ENCODE measurements around the gene ABHD2.
"Not testable (repeated sequence)": the region's sequence is repeated elsewhere in the genome, so short reads cannot be mapped to it uniquely, and the experiment has no call there.

The ABHD2 gene

DNA sequence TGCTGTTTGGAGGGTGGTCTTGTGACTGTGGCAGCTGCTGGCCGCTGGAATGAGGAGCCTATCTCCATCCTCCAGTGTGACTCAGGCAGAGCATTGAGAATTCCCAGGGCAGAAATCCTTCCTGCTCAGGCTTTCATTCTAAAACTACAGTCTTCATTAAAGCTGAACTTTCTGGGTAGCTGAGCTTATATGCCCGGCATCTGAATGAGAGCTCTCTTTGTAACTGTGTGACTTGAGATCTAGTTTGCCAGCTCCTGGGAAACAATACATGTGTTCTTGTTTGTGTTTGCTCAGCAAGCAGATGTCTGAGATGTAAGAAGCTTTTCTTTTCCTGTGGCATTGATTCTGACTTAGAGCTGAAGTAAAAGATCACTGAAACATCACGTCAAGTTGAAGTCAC lies 110.7 kb downstream of the ABHD2 start:
- no peak for DNase-seq

DNA sequence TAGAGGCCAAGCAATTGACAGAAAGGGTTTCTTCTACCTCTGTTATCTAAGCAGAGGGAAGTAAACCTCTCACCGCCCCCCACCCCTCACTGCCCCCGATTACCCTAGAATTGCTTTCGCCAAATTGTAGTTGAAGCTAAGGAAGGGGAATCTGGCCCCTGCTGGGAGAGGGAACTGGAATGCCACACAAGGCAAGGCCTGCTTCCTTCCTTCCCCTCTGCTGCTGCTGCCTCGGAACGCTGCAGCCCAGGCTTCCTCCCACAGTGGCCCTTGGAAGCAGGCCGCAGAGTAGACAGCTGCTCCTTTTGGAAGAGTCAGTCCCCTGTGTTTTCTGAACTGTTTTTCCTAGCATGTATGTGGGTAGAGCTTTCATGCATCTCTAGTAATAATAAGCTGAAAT lies 111.5 kb downstream of the ABHD2 start:
- DNase-seq, result no peak

- no peak for DNase-seq
Observed at GRCh38 chr15:89200182-89200581, 111.9 kb downstream of the ABHD2 start.

DNA sequence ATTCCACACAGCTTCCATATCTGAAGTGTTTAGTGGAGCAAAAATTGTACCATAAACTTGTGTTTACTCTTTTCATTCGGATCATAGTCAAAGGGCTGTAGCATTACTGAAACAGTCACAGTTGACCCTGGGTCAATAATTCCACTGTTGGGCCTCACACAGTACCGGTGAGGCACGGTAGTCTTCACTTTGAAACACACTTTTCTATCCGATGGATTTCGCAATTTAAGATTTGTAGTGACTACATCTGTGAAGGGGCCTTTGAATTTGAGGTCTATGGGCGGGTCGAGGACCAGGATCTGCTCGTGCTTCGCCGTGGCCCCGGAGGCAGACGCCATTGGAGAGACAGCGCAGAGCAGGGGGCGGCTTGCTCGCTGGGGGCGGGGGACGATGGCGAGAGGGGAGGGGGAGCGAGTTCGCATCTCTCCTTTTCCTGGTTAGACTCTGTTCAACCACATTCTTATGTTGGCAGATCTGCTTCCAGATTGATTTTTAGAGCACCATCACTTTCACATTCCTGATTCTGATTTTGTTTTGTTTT lies 113.3 kb downstream of the ABHD2 start:
- DNase-seq, result no peak

- DNase-seq, result peak; percentile 27
Observed at GRCh38 chr15:89203705-89204273, 115.5 kb downstream of the ABHD2 start.

DNA sequence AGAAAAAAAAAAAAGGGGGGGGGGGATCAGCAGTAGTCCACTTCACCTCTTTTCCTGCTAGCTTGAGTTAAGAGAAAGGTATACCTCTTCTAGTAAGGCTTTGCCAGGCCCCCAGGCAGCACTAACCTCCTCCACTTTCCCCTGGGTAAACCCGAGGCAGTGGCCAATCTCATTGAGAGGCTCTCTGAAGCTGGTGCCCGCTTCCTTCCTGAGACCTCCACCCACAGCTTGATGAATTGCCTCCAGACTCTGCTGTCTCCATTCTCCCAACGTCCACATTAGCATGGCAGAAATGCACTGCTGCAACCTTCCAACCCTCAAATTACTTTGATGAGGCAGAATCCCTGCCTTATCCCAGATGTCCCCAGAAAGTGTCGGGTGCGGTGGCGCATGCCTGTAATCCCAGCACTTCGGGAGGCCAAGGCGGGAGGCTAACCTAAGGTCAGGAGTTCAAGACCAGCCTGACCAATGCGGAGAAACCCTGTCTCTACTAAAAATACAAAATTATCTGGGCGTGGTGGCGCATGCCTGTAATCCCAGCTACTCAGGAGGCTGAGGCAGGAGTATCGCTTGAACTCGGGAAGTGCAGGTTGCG lies 117.8 kb downstream of the ABHD2 start:
- DNase-seq, result no peak

DNA sequence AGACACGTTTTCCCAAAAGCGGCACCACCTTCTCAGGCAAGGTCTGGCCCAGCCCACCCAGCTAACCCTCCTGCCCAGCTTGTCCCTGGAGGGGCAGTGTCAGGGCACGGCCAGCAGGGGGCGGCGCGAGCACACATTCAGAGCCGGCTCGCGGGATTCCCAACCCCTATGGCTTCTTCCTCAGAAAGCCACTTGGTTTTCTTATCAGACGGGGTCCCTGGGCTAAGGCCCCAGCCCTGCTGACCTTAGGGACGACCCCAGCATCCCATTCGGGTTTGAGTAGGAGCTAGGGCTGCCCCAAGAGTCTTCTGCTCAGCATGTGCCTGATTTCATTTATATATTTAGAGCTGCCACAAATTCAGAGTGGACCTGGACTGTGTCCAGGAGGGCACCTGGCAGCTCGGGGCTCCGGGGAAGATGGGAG lies 118.7 kb downstream of the ABHD2 start:
- peak; percentile 74 for DNase-seq

DNA sequence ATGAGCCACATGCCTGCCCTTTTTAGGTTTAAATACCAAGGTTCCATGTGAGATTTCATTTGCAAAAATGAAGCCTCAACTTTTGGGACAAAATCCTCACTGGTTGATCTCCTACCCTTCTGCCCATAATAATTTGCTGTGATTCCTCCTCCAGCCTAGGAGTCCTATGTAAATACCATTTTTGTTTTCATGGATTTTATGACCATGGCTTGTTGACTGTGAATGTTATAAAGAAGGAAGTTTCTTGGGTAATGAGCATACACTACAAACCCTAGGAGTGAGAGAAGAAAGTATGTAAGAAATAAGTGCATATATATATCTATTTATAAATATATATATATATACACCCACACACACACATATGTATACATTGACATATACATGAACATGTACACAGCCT lies 120.0 kb downstream of the ABHD2 start:
- DNase-seq, result no peak

DNA sequence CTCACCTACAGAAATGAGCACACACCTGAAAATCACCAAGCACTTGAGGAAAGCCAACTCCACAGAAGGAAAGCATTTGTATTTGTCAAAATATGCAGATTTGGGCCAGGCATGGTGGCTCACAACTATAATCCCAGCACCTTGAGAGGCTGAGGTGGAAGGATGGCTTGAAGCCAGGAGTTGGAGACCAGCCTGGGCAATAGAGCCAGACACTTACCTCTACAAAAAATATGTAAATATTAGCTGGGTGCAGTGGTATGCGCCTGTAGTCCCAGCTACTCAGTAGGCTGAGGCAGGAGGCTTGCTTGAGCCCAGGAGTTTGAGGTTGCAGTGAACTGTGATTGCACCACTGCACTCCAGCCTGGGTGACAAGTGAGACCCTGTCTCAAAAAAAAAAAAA lies 120.8 kb downstream of the ABHD2 start:
- no peak for DNase-seq

DNA sequence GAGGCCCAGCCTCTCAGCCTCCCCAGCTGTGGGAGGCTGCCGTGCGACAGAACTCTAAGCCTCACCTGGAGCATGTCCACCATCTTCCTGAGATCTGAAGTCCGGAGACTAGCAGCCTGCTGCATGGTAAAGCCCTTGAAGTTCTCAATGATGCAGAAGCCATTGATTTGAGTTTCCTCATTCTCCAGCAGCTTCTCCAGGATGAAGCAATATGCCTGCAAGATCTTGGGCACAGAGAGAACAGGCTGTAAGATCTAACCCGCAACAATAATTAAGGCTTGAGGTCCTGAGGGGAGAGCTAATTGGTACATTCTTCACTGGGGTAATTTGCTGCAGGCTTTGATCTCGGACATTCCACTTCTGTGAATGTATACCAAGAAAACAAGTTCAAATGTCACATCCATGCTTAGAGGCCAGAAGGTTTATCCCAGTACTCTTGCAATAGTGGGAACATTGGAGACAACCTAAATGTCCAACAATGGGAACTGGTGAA lies 123.5 kb downstream of the ABHD2 start:
- no peak for DNase-seq

GRCh38 chr15:89215627-89216026 lies 127.4 kb downstream of the ABHD2 start:
- no peak for DNase-seq

DNA sequence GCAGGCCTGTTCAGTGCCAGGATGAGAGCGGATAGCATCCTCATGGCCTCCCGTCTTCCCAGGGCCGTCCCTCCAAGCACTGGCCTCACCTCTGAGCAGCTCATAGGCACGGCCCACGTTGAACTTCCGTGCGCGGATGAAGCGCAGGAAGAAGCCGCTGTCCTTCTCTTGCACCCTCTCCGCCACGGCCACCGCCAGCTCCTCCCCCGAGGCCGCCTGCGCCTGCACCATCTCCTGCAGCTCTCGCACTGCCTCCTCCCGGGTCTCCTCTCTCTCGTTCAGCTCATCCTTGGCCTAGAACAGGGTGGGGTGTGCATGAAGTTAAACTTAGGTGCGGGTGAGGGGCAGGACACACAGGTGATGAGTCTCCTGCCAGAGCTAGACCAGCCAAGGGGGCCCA lies 128.8 kb downstream of the ABHD2 start:
- no peak for DNase-seq

GRCh38 chr15:89217686-89218376 lies 129.6 kb downstream of the ABHD2 start:
- DNase-seq, result no peak

DNA sequence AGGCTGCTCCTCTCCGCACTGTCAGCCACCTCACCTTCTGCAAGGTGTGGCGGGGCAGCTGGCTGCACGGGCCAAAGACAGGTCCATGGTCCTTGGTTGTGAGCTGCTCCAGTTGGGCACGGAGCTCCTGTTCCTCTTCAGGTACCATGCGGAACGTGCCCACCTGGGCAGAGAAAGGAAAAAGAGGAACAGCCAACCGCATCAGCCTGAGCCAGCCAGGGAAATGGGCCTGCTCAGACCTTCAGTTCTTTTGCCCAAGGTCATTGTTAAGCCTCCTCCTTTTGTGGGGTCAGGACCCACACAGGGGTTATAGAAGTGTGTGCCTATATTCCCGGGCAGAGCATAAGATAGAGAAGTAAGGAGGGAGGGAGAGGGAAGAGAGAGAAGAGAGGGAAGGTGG lies 130.3 kb downstream of the ABHD2 start:
- no peak for DNase-seq

DNA sequence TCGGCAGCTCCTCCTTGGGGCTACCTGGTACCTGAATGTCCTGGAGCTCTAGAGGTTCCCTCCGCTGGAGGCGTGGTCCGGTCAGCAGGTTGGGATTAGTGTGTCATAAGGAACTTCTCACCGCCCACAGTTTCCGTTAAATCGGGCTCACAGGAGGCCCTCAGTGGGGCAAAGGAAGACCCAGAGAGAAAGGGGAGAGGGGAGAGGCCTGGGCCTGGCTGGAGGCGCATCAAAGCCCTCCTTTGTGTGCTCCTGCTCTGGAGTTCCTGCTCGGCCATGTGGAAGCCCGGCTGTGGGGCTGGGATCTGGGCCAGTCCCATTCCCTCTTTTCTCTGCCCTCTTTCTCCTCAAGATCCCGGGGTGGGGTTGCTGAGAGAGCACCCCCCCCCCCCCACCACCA lies 133.3 kb downstream of the ABHD2 start, which contains the start of gene RLBP1:
Gene RLBP1 (minus strand): TSS at position 37 of the 400 bp plus-strand sequence. CDS start 2,604 bp downstream, outside the sequence.
- no peak for DNase-seq

GRCh38 chr15:89225588-89225987 lies 137.3 kb downstream of the ABHD2 start:
- no peak for DNase-seq

GRCh38 chr15:89226359-89227221 lies 138.3 kb downstream of the ABHD2 start:
- DNase-seq, result no peak

DNA sequence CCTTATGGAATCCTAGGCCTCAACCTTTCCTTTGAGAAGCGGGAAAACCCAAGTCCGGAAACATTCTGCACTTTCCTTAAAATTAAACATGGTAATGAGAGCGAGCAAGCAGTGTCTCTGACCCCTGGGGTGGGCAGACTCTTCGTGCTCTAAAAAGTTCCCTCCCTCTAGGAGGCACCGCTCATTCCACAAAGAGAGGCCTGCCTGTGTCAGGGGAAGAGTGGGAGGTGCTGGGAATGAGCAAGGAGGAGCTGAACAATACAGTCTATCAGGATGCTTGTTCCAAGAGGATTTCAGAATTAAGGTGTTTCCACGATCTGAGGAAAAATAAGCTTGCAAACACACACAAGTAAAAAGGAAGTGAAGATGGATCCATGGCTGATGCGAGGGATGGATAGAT lies 139.2 kb downstream of the ABHD2 start:
- DNase-seq, result no peak

DNA sequence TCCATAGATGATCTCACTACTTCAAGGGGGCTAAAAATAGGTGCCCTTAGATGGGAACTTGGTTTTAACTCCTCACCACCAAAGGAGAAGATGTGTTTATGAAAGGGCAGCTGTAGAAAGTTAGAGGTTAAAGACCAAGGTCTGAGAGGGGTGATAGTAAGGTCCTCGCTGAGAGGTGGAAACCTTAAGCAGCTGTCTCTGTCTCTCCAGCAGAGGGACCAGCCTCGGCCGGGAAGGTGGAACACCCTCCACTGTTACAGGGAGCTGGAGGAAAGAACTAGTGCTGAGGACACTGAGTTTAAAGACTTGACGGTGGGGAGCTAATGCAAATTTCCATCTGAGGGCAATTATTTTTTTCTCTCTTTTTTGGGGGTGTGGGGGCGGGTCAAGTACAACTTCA lies 142.0 kb downstream of the ABHD2 start:
- DNase-seq, result no peak

- DNase-seq, result no peak
Observed at GRCh38 chr15:89231832-89232231, 143.6 kb downstream of the ABHD2 start.

- DNase-seq, result not testable (repeated sequence)
Observed at GRCh38 chr15:89239883-89240810, 151.9 kb downstream of the ABHD2 start.

Data from activated CD8-positive, alpha-beta memory T cell treated with anti-CD3 and anti-CD28 coated beads, Interleukin-2, amount 50 U/mL, for 4 hours (primary cell).